GM12873 (cell line): ENCODE data around the gene KRT81.

Experiments
- TF ChIP-seq, protein P1 (sequence below): IDR thresholded peaks from 2 replicates; pipeline ENCODE4 v1.5.1; 2012; ENCODE audit warnings: low read depth, mild to moderate bottlenecking, moderate library complexity, low read length, control low read depth; ENCODE audit not compliant: insufficient read depth; ENCODE audit errors: missing control alignments

Gene KRT81

DNA sequence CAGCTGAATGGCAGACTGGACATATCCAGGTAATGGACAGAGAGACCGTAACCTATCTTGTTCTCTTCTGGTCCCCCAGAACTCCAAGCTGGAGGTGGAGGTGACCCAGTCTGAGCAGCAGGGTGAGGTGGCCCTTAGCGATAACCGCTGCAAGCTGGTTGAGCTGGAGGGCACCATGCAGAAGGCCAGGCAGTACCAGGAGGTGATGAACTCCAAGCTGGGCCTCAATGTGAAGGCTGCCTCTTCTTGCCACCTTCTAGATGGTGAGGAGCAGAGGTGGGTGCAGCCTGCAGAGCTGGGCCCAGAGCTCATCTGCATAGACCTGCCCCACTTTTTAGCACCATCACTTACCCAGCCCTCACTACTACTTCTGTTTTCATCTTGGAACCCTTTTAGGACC, 24.1 kb downstream of the KRT81 start:
- TF ChIP-seq, protein P1, sequence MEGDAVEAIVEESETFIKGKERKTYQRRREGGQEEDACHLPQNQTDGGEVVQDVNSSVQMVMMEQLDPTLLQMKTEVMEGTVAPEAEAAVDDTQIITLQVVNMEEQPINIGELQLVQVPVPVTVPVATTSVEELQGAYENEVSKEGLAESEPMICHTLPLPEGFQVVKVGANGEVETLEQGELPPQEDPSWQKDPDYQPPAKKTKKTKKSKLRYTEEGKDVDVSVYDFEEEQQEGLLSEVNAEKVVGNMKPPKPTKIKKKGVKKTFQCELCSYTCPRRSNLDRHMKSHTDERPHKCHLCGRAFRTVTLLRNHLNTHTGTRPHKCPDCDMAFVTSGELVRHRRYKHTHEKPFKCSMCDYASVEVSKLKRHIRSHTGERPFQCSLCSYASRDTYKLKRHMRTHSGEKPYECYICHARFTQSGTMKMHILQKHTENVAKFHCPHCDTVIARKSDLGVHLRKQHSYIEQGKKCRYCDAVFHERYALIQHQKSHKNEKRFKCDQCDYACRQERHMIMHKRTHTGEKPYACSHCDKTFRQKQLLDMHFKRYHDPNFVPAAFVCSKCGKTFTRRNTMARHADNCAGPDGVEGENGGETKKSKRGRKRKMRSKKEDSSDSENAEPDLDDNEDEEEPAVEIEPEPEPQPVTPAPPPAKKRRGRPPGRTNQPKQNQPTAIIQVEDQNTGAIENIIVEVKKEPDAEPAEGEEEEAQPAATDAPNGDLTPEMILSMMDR, result no peak

DNA sequence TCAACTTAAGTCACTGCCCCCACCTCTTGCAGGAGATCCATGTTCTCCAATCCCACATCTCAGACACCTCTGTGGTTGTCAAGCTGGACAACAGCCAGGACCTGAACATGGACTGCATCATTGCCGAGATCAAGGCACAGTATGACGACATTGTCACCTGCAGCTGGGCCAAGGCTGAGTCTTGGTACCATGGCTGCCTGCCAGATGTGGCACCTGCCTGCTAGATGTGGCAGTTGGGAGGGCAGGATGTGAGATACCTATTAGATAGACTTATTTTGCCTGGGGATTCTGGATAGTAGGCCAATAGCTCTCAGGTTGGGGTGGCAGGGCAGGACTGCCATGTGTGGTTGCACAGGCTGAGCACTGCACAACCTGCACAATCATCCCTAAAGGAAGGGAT, 24.8 kb downstream of the KRT81 start:
- TF ChIP-seq, protein P1, result no peak

- TF ChIP-seq, protein P1, result no peak
Observed at GRCh38 chr12:52264435-52264825, 26.9 kb downstream of the KRT81 start.

- TF ChIP-seq, protein P1, result no peak
Observed at GRCh38 chr12:52263761-52264434, 27.4 kb downstream of the KRT81 start.

DNA sequence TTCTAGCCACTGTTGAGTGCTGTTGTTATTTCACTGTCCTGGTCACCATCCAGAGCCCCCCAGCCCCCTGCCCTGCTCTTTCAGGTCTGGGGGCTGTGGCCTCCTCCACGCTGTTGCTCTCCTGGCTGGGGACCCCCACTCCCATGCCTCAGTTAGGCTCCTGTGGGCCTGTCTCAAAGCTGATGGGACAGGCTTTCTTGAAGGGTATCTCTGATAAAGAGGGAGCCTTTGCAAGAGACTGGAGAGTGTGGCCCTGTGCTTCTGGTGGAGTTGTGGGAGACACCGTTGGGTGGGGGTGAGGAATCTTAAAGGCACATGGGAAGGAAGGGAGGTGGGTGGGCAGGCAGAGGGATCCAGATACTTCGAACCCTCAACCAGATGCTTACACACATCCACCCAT, 29.0 kb downstream of the KRT81 start:
- TF ChIP-seq, protein P1, result no peak

GRCh38 chr12:52261208-52261484, 30.2 kb downstream of the KRT81 start:
- TF ChIP-seq, protein P1, result no peak

DNA sequence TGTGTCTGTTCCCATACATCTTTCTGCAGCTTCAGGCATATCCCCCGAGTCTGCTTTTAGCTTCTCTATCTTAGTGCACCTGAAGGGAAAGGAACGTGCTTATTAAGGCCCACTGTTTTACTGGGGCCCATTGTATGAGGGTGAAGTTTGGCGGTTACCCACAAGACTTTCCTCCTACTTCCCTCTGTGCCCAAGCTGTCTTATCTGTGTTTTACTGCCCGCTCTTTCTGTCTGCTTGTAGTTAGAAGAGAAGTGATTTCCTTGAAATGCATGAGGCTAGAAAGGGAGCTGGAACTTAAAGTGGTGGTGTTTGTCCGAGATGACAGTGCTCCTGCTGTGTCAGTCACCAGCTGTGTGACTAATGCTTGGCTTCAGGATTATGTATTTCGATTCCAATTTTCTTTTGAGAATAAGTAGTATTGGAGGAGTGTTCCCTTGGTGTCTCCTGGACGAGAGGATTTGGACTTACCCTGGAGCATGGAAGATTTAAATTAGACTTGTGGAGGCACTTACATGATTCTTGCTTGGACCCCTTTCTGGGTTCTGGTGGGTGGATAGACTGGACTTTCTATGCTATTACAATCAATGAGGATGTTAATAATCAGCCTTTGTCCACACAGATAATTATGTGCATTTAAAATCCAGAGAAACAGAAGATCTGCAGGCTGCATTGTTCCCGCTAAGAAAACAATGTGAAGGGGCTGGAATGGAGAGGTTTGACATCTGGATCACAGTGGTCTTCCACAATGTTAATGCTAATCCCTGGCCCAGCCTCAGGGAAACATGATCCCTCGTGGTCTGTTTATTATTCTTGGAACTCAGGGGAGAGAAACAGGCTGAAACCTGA, 30.8 kb downstream of the KRT81 start:
- TF ChIP-seq, protein P1, result no peak
